SHP77 treated with DMSO at 0.1 percent for 48 hours (cell line): ENCODE results near the gene SBK2.
A peak's percentile ranks its signal among the peaks of the same experiment; 100 is the strongest.

Experiments used
- DNase-seq: peaks from one replicate; lab custom pipeline; 2025; lab: John Stamatoyannopoulos, UW

Gene SBK2

GRCh38 chr19:55554302-55554701, 17.4 kb upstream of the SBK2 start:
- no peak for DNase-seq

- DNase-seq, result no peak
These were observed 16.6 kb upstream of the SBK2 start for GRCh38 chr19:55553217-55554182.

- DNase-seq, result no peak
These were observed 15.7 kb upstream of the SBK2 start for GRCh38 chr19:55552620-55553019.

GRCh38 chr19:55552206-55552605, 15.3 kb upstream of the SBK2 start:
- no peak for DNase-seq

GRCh38 chr19:55550321-55550650, 13.4 kb upstream of the SBK2 start:
- peak; percentile 20 for DNase-seq

- DNase-seq, result peak; percentile 11
These were observed 12.8 kb upstream of the SBK2 start for GRCh38 chr19:55549500-55550320.

- no peak for DNase-seq
These were observed 10.1 kb upstream of the SBK2 start for GRCh38 chr19:55546822-55547614.

- no peak for DNase-seq
These were observed 9.1 kb upstream of the SBK2 start for GRCh38 chr19:55546011-55546410.

- no peak for DNase-seq
These were observed 8.5 kb upstream of the SBK2 start, which contains the start of gene SBK3 for GRCh38 chr19:55545443-55545842. SBK3 (minus strand) TSS chr19:55545543; CDS start chr19:55545543, 0 bp downstream.

GRCh38 chr19:55544776-55545439, 8.0 kb upstream of the SBK2 start:
- DNase-seq, result no peak

GRCh38 chr19:55544014-55544413, 7.1 kb upstream of the SBK2 start:
- DNase-seq, result no peak

- DNase-seq, result no peak
These were observed 6.6 kb upstream of the SBK2 start for GRCh38 chr19:55543567-55543966.

- no peak for DNase-seq
These were observed 5.4 kb upstream of the SBK2 start for GRCh38 chr19:55542292-55542855.

GRCh38 chr19:55541091-55541490, 4.2 kb upstream of the SBK2 start:
- DNase-seq, result no peak

GRCh38 chr19:55540619-55541018, 3.7 kb upstream of the SBK2 start:
- no peak for DNase-seq

- no peak for DNase-seq
These were observed 2.4 kb upstream of the SBK2 start for GRCh38 chr19:55539090-55539984.

- DNase-seq, result no peak
These were observed 1.2 kb upstream of the SBK2 start for GRCh38 chr19:55538132-55538531.

GRCh38 chr19:55537741-55538111, 793 bp upstream of the SBK2 start:
- no peak for DNase-seq

- DNase-seq, result no peak
These were observed 567 bp downstream of the SBK2 start for GRCh38 chr19:55536366-55536765.

- DNase-seq, result no peak
These were observed 975 bp downstream of the SBK2 start for GRCh38 chr19:55535965-55536350.
